ENCODE data around the gene ELFN1.

- TF ChIP-seq CTCF (IDR thresholded peaks at IDR 0.05; ENCODE audit: borderline replicate concordance, extremely low read depth, low read length, poor library complexity, severe bottlenecking) (no peak), EZH2 (IDR thresholded peaks at IDR 0.05; ENCODE audit: borderline replicate concordance, low read depth, low read length, severe bottlenecking) (no peak)
Observed at GRCh38 chr7:1637155-1637554, 32.9 kb upstream of the ELFN1 start.

Measured in DND-41 (cell line).